Measurements from ENCODE around the gene MAP3K19.

MAP3K19 gene

GRCh38 chr2:135047300-135047699 is at the start of gene MAP3K19:
Gene MAP3K19, minus strand, starts transcription at chr2:135047447. Its CDS starts 22,800 bp downstream, at chr2:135024647.
- DNase-seq (ENCODE audit: low read depth) = no peak
- H3K4me3 ChIP-seq (ENCODE audit: low read depth, low read length) = no peak within 1 kb of the TSS
- TF ChIP-seq, protein P1, sequence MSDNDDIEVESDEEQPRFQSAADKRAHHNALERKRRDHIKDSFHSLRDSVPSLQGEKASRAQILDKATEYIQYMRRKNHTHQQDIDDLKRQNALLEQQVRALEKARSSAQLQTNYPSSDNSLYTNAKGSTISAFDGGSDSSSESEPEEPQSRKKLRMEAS (IDR thresholded peaks at IDR 0.05; ENCODE audit: low read depth, low read length) = no peak
- TF ChIP-seq POLR2A (IDR thresholded peaks at IDR 0.05; ENCODE audit: extremely low read depth, insufficient read length) (no peak), MYC (IDR thresholded peaks at IDR 0.05; ENCODE audit: low read depth, low read length) (no peak)
- TF ChIP-seq, protein P2, sequence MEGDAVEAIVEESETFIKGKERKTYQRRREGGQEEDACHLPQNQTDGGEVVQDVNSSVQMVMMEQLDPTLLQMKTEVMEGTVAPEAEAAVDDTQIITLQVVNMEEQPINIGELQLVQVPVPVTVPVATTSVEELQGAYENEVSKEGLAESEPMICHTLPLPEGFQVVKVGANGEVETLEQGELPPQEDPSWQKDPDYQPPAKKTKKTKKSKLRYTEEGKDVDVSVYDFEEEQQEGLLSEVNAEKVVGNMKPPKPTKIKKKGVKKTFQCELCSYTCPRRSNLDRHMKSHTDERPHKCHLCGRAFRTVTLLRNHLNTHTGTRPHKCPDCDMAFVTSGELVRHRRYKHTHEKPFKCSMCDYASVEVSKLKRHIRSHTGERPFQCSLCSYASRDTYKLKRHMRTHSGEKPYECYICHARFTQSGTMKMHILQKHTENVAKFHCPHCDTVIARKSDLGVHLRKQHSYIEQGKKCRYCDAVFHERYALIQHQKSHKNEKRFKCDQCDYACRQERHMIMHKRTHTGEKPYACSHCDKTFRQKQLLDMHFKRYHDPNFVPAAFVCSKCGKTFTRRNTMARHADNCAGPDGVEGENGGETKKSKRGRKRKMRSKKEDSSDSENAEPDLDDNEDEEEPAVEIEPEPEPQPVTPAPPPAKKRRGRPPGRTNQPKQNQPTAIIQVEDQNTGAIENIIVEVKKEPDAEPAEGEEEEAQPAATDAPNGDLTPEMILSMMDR (IDR thresholded peaks at IDR 0.05; ENCODE audit: low read depth, low read length) = no peak

GRCh38 chr2:135096665-135097446 is 49.6 kb upstream of the MAP3K19 start:
- no peak for DNase-seq (ENCODE audit: low read depth)
- no peak overlapping the region for H3K4me3 ChIP-seq (ENCODE audit: low read depth, low read length)
- TF ChIP-seq POLR2A (IDR thresholded peaks at IDR 0.05; ENCODE audit: extremely low read depth, insufficient read length) = no peak
- TF ChIP-seq, protein P1 (IDR thresholded peaks at IDR 0.05; ENCODE audit: low read depth, low read length) = no peak
- TF ChIP-seq, protein P2 (IDR thresholded peaks at IDR 0.05; ENCODE audit: low read depth, low read length) = no peak
- no peak for TF ChIP-seq MYC (IDR thresholded peaks at IDR 0.05; ENCODE audit: low read depth, low read length)

GRCh38 chr2:135095591-135095990 is 48.3 kb upstream of the MAP3K19 start:
- DNase-seq (ENCODE audit: low read depth) = no peak

DNA sequence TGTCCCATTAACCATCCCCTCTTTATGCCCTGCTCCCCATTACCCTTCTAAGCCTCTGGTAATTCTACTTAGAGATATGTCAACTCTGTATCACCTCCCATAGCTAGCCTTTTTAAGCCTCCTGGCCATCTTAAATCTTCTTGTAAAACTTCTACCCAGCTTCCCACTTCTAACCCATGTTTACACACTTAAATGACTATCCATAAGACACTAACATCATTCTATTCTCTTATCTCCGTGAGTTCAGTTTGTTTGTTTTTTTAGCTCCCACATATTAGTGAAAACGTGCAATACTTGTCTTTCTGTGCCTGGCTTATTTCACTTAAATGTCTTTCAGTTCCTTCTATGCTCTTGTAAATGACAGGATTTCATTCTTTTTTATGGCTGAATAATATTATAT is 47.3 kb upstream of the MAP3K19 start:
- no peak overlapping the region for H3K4me3 ChIP-seq (ENCODE audit: low read depth, low read length)
- no peak for DNase-seq (ENCODE audit: low read depth)
- TF ChIP-seq, protein P2 (IDR thresholded peaks at IDR 0.05; ENCODE audit: low read depth, low read length) = no peak
- TF ChIP-seq MYC (IDR thresholded peaks at IDR 0.05; ENCODE audit: low read depth, low read length) (no peak), POLR2A (IDR thresholded peaks at IDR 0.05; ENCODE audit: extremely low read depth, insufficient read length) (no peak)
- TF ChIP-seq, protein P1 (IDR thresholded peaks at IDR 0.05; ENCODE audit: low read depth, low read length) = no peak

More at GRCh38 chr2:135095591-135095990, 48.3 kb upstream of the MAP3K19 start:
- H3K4me3 ChIP-seq (ENCODE audit: low read depth, low read length) = no peak overlapping the region
- TF ChIP-seq MYC (IDR thresholded peaks at IDR 0.05; ENCODE audit: low read depth, low read length) (no peak), POLR2A (IDR thresholded peaks at IDR 0.05; ENCODE audit: extremely low read depth, insufficient read length) (no peak)
- TF ChIP-seq, protein P1 (IDR thresholded peaks at IDR 0.05; ENCODE audit: low read depth, low read length) = no peak
- TF ChIP-seq, protein P2 (IDR thresholded peaks at IDR 0.05; ENCODE audit: low read depth, low read length) = no peak

DNA sequence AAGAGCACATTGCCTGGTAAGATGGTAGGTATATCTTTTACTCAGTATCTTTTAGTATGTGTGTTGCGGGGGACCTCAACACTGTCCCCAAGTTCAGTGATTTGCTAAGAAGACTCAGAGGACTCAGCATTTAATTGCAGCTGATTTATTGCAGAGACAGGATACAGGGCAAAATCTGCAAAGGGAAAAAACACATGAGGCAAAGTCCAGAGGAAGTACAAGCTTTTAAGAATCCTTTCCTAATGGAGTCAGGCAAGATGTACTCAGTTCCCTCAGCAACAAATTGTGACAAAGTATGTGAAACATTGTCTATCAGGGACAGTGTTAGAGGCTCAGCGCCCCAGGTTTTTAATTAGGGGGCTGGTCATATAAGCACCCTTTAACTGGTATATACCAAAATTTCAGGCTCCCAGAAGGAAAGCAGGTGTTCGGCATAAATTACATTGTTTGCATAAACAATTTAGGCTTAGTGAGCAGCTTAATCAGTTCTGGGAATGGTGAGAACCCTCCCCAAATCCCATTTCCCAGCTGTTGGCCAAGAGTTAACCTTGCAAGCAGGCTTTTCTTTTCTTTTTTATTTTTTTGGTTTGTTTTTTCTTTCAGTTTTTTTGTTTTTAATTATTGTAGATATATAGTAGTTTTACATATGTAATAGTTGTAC is 46.6 kb upstream of the MAP3K19 start:
- TF ChIP-seq, protein P2 (IDR thresholded peaks at IDR 0.05; ENCODE audit: low read depth, low read length) = no peak
- H3K4me3 ChIP-seq (ENCODE audit: low read depth, low read length) = no peak overlapping the region
- no peak for DNase-seq (ENCODE audit: low read depth)
